K562 (cell line): ENCODE measurements around the gene PCCA. TPM values are rescaled to one million over a fixed set of nuclear protein-coding genes. Genes with fewer than 3 reads are reported as not detected.

ENCODE experiments used
- EGR1 ChIP-seq: fragments of 450-650 bp; conservative IDR thresholded peaks from 2 replicates; pipeline ENCODE4 v1.6.1; 2017; ENCODE audit warnings: mild to moderate bottlenecking
- GABPB2 ChIP-seq: fragments of 250-450 bp; sonication (Bioruptor Pico); conservative IDR thresholded peaks from 2 replicates; pipeline ENCODE4 v1.5.1; 2021; ENCODE audit warnings: mild to moderate bottlenecking
- HNRNPH1 ChIP-seq: fragments of 200-400 bp; formaldehyde crosslinking; optimal IDR thresholded peaks from 2 replicates; pipeline ENCODE3; 2017; ENCODE audit warnings: low read depth, mild to moderate bottlenecking, low read length, moderate library complexity
- POLR2AphosphoS2 ChIP-seq: IDR thresholded peaks from 2 replicates; pipeline ENCODE4 v1.6.1; 2012; ENCODE audit warnings: low read length, improper control_type of control experiment
- SMARCB1 ChIP-seq: IDR thresholded peaks from 2 replicates; pipeline ENCODE4 v1.6.1; 2011; ENCODE audit warnings: improper control_type of control experiment, low read depth; ENCODE audit not compliant: insufficient read length
- TEAD2 ChIP-seq: fragments of 450-650 bp; IDR thresholded peaks from 2 replicates; pipeline ENCODE4 v1.6.1; 2016; ENCODE audit warnings: missing genetic modification characterization, control low read depth, missing compliant biosample characterization
- ZNF609 ChIP-seq: sonication (generic); formaldehyde crosslinking; IDR thresholded peaks from 2 replicates; pipeline ENCODE4 v1.8.1; 2023; ENCODE audit warnings: missing genetic modification reagents, mild to moderate bottlenecking, borderline replicate concordance
- ZNF668 ChIP-seq: fragments of 250-450 bp; sonication (Bioruptor Pico); IDR thresholded peaks from 2 replicates; pipeline ENCODE4 v1.8.0; 2022; ENCODE audit warnings: mild to moderate bottlenecking, inconsistent platforms
- ZSCAN29 ChIP-seq: fragments of 450-650 bp; IDR thresholded peaks from 2 replicates; pipeline ENCODE4 v1.6.1; 2017
- polyA plus RNA-seq, 8 experiments: library from polyadenylated mRNA; depleted of rRNA in 4 of 8; stranded (reverse) in 5 of 8; unstranded in 3 of 8; fragments of >200 nt; fragmentation: Nextera tagmentation in 2 of 8; fragmentation: Illumina TruSeq in 1 of 8; extraction: Ambion mirVana in 2 of 8; extraction: Trizol in 1 of 8; gene quantifications; 2 replicates each; pipeline versions ENCODE4 v1.2.1 to v1.2.3, GENCODE V29; 2011 to 2014; ENCODE audit warnings: inconsistent platforms in 1 of 8, missing spikeins in 1 of 8
- total RNA-seq, 7 experiments: library from RNA; depleted of rRNA in 6 of 7; stranded (reverse); fragments of >200 nt in 6 of 7; fragmentation: Illumina TruSeq in 2 of 7; extraction: Trizol in 2 of 7; gene quantifications; 2 replicates each; pipeline versions ENCODE4 v1.2.1 to v1.2.3, GENCODE V29; 2011 to 2021; ENCODE audit warnings: low replicate concordance in 1 of 7

PCCA gene
- total and polyA plus RNA-seq, 9 of the 15 experiments (the other 6 are each of a cell fraction or from before 2014, with no cell fraction given): 5.2 to 14.1 (median 9.7) TPM

GRCh38 chr13:100175078-100175802 lies 86.3 kb downstream of the PCCA start (continued):
- TF ChIP-seq ZNF609 (CRISPR knock-in tag): no peak
- TF ChIP-seq SMARCB1: no peak
- TF ChIP-seq POLR2AphosphoS2: no peak
- no peak for TF ChIP-seq GABPB2 (CRISPR knock-in tag)
- no peak for TF ChIP-seq ZSCAN29
- TF ChIP-seq EGR1: no peak
- no peak for TF ChIP-seq HNRNPH1
- TF ChIP-seq ZNF668 (CRISPR knock-in tag): no peak
- no peak for TF ChIP-seq TEAD2 (tag)
